GM19238 (cell line): Measurements from ENCODE around the gene SLX1A.
A peak's percentile ranks its signal among the peaks of the same experiment; 100 is the strongest.
"Not testable (repeated sequence)": the region's sequence is repeated elsewhere in the genome, so short reads cannot be mapped to it uniquely, and the experiment has no call there.

Experiments
- DNase-seq: peaks from one replicate; pipeline ENCODE4 v3.0.0; 2011; ENCODE audit warnings: low spot score; ENCODE audit not compliant: insufficient read length

SLX1A gene

GRCh38 chr16:30184096-30184890 lies 9.4 kb upstream of the SLX1A start:
- no peak for DNase-seq

GRCh38 chr16:30184891-30185682 lies 8.6 kb upstream of the SLX1A start:
- no peak for DNase-seq

- peak; percentile 77 for DNase-seq
Observed at GRCh38 chr16:30185683-30186421, 7.8 kb upstream of the SLX1A start.

GRCh38 chr16:30186444-30186781 lies 7.3 kb upstream of the SLX1A start:
- no peak for DNase-seq

- no peak for DNase-seq
Observed at GRCh38 chr16:30186782-30187555, 6.7 kb upstream of the SLX1A start.

- DNase-seq = no peak
Observed at GRCh38 chr16:30187556-30187865, 6.2 kb upstream of the SLX1A start.

GRCh38 chr16:30187971-30188561 lies 5.6 kb upstream of the SLX1A start:
- no peak for DNase-seq

- not testable (repeated sequence) for DNase-seq
Observed at GRCh38 chr16:30191158-30191557, 2.5 kb upstream of the SLX1A start.

GRCh38 chr16:30193098-30193497 lies 577 bp upstream of the SLX1A start:
- DNase-seq = not testable (repeated sequence)

- not testable (repeated sequence) for DNase-seq
Observed at GRCh38 chr16:30194172-30194925, 674 bp downstream of the SLX1A start.

GRCh38 chr16:30197001-30197400 lies 3.3 kb downstream of the SLX1A start:
- DNase-seq = not testable (repeated sequence)

- not testable (repeated sequence) for DNase-seq
Observed at GRCh38 chr16:30199049-30199448, 5.4 kb downstream of the SLX1A start, which contains the start of gene SULT1A3. TSS of gene SULT1A3 (plus strand) at chr16:30199255. CDS start at chr16:30200729, 1,474 bp downstream.

- DNase-seq = not testable (repeated sequence)
Observed at GRCh38 chr16:30199608-30200343, 6.1 kb downstream of the SLX1A start.

GRCh38 chr16:30205541-30206236 lies 12.0 kb downstream of the SLX1A start:
- DNase-seq = not testable (repeated sequence)

- DNase-seq = not testable (repeated sequence)
Observed at GRCh38 chr16:30206252-30206651, 12.6 kb downstream of the SLX1A start.

GRCh38 chr16:30207063-30207704 lies 13.5 kb downstream of the SLX1A start:
- DNase-seq = not testable (repeated sequence)

- DNase-seq = not testable (repeated sequence)
Observed at GRCh38 chr16:30209032-30209431, 15.4 kb downstream of the SLX1A start.

GRCh38 chr16:30211414-30211813 lies 17.7 kb downstream of the SLX1A start:
- not testable (repeated sequence) for DNase-seq
